Measurements from ENCODE around the gene AMPD3.

The AMPD3 gene

GRCh38 chr11:10483584-10483983 lies 28.5 kb downstream of the AMPD3 start:
- no peak overlapping the region for H4K12ac ChIP-seq (ENCODE audit: low read depth, low read length)
- H3K36me3 ChIP-seq (ENCODE audit: control insufficient read depth in 1 of 2, insufficient read depth in 2 of 2, low read length in 2 of 2) = no peaks in the 10 kb centered on the region
- H3K23ac ChIP-seq (ENCODE audit: low read length) = no peak overlapping the region
- no peak overlapping the region for H3K4ac ChIP-seq (ENCODE audit: low read depth, low read length)
- no CpG with 5 or more reads among the region's 3 CpGs for WGBS (ENCODE audit: extremely low coverage, insufficient coverage, insufficient read length)
- H3K4me2 ChIP-seq (ENCODE audit: low read length) = no peak overlapping the region
- H3K79me1 ChIP-seq (ENCODE audit: low read length) = no peaks in the 10 kb centered on the region
- H3K4me1 ChIP-seq (ENCODE audit: control insufficient read depth in 1 of 2, insufficient read depth in 2 of 2, low read length in 2 of 2) = no peaks in the 10 kb centered on the region
- no peaks in the 10 kb centered on the region for H3K79me2 ChIP-seq (ENCODE audit: control insufficient read depth, insufficient read depth, low read length, poor library complexity)
- no peak overlapping the region for H3K9ac ChIP-seq (ENCODE audit: low read length)
- no peak overlapping the region for H2BK12ac ChIP-seq (ENCODE audit: low read length)
- no peaks in the 10 kb centered on the region for H3K27me3 ChIP-seq (ENCODE audit: insufficient read depth, low read length)
- no peak overlapping the region for H3K4me3 ChIP-seq (ENCODE audit: low read depth, low read length)
- no peak overlapping the region for H2BK120ac ChIP-seq (ENCODE audit: insufficient read depth, low read length, poor library complexity)
- no peak for DNase-seq
- H2AFZ ChIP-seq (ENCODE audit: insufficient read depth, low read length, poor library complexity) = no peak overlapping the region
- no peak overlapping the region for H4K8ac ChIP-seq (ENCODE audit: low read depth, low read length)
- H3K14ac ChIP-seq (ENCODE audit: low read length) = no peak overlapping the region
- H2AK5ac ChIP-seq (ENCODE audit: low read length) = no peak overlapping the region
- no peak overlapping the region for H3K27ac ChIP-seq (ENCODE audit: low read depth, low read length)
- H4K91ac ChIP-seq (ENCODE audit: low read depth, low read length) = no peak overlapping the region
- H3K9me3 ChIP-seq (ENCODE audit: insufficient read depth, low read depth, low read length) = peaks cover 2% of the 10 kb centered on the region
- H3K18ac ChIP-seq (ENCODE audit: low read length) = no peak overlapping the region
- no peak overlapping the region for H2BK5ac ChIP-seq (ENCODE audit: low read depth, low read length, poor library complexity)

- H2BK120ac ChIP-seq (ENCODE audit: insufficient read depth, low read length, poor library complexity) = no peak overlapping the region
- no peak overlapping the region for H3K9ac ChIP-seq (ENCODE audit: low read length)
- no peak overlapping the region for H3K4ac ChIP-seq (ENCODE audit: low read depth, low read length)
- no peak overlapping the region for H3K4me3 ChIP-seq (ENCODE audit: low read depth, low read length)
- H2BK5ac ChIP-seq (ENCODE audit: low read depth, low read length, poor library complexity) = no peak overlapping the region
- no peaks in the 10 kb centered on the region for H3K79me1 ChIP-seq (ENCODE audit: low read length)
- no peak overlapping the region for H4K12ac ChIP-seq (ENCODE audit: low read depth, low read length)
- no peak overlapping the region for H4K8ac ChIP-seq (ENCODE audit: low read depth, low read length)
- H3K23ac ChIP-seq (ENCODE audit: low read length) = no peak overlapping the region
- no peak for DNase-seq
- H4K91ac ChIP-seq (ENCODE audit: low read depth, low read length) = no peak overlapping the region
- no peak overlapping the region for H2AFZ ChIP-seq (ENCODE audit: insufficient read depth, low read length, poor library complexity)
- no peaks in the 10 kb centered on the region for H3K36me3 ChIP-seq (ENCODE audit: control insufficient read depth in 1 of 2, insufficient read depth in 2 of 2, low read length in 2 of 2)
- no peaks in the 10 kb centered on the region for H3K79me2 ChIP-seq (ENCODE audit: control insufficient read depth, insufficient read depth, low read length, poor library complexity)
- no peaks in the 10 kb centered on the region for H3K4me1 ChIP-seq (ENCODE audit: control insufficient read depth in 1 of 2, insufficient read depth in 2 of 2, low read length in 2 of 2)
- no peak overlapping the region for H3K18ac ChIP-seq (ENCODE audit: low read length)
- no peak overlapping the region for H3K14ac ChIP-seq (ENCODE audit: low read length)
- H3K9me3 ChIP-seq (ENCODE audit: insufficient read depth, low read depth, low read length) = peaks cover 2% of the 10 kb centered on the region
- H3K4me2 ChIP-seq (ENCODE audit: low read length) = no peak overlapping the region
- no CpG with 5 or more reads among the region's 16 CpGs for WGBS (ENCODE audit: extremely low coverage, insufficient coverage, insufficient read length)
- H2BK12ac ChIP-seq (ENCODE audit: low read length) = no peak overlapping the region
- no peak overlapping the region for H2AK5ac ChIP-seq (ENCODE audit: low read length)
- H3K27me3 ChIP-seq (ENCODE audit: insufficient read depth, low read length) = no peaks in the 10 kb centered on the region
- no peak overlapping the region for H3K27ac ChIP-seq (ENCODE audit: low read depth, low read length)
Measured at GRCh38 chr11:10484461-10485180, 29.6 kb downstream of the AMPD3 start.

- no peaks in the 10 kb centered on the region for H3K27me3 ChIP-seq (ENCODE audit: insufficient read depth, low read length)
- no peak overlapping the region for H3K18ac ChIP-seq (ENCODE audit: low read length)
- no peaks in the 10 kb centered on the region for H3K79me1 ChIP-seq (ENCODE audit: low read length)
- WGBS (ENCODE audit: extremely low coverage, insufficient coverage, insufficient read length) = no CpG with 5 or more reads among the region's 2 CpGs
- no peak overlapping the region for H2BK5ac ChIP-seq (ENCODE audit: low read depth, low read length, poor library complexity)
- H2BK120ac ChIP-seq (ENCODE audit: insufficient read depth, low read length, poor library complexity) = no peak overlapping the region
- no peak overlapping the region for H3K4ac ChIP-seq (ENCODE audit: low read depth, low read length)
- no peak overlapping the region for H2AK5ac ChIP-seq (ENCODE audit: low read length)
- H2BK12ac ChIP-seq (ENCODE audit: low read length) = no peak overlapping the region
- H4K8ac ChIP-seq (ENCODE audit: low read depth, low read length) = no peak overlapping the region
- H3K4me3 ChIP-seq (ENCODE audit: low read depth, low read length) = no peak overlapping the region
- no peak overlapping the region for H3K4me2 ChIP-seq (ENCODE audit: low read length)
- H3K9ac ChIP-seq (ENCODE audit: low read length) = no peak overlapping the region
- no peak overlapping the region for H4K12ac ChIP-seq (ENCODE audit: low read depth, low read length)
- no peak for DNase-seq
- no peak overlapping the region for H3K27ac ChIP-seq (ENCODE audit: low read depth, low read length)
- H3K14ac ChIP-seq (ENCODE audit: low read length) = no peak overlapping the region
- H3K9me3 ChIP-seq (ENCODE audit: insufficient read depth, low read depth, low read length) = peaks cover 2% of the 10 kb centered on the region
- no peaks in the 10 kb centered on the region for H3K36me3 ChIP-seq (ENCODE audit: control insufficient read depth in 1 of 2, insufficient read depth in 2 of 2, low read length in 2 of 2)
- H3K79me2 ChIP-seq (ENCODE audit: control insufficient read depth, insufficient read depth, low read length, poor library complexity) = no peaks in the 10 kb centered on the region
- H4K91ac ChIP-seq (ENCODE audit: low read depth, low read length) = no peak overlapping the region
- no peak overlapping the region for H3K23ac ChIP-seq (ENCODE audit: low read length)
- H2AFZ ChIP-seq (ENCODE audit: insufficient read depth, low read length, poor library complexity) = no peak overlapping the region
- H3K4me1 ChIP-seq (ENCODE audit: control insufficient read depth in 1 of 2, insufficient read depth in 2 of 2, low read length in 2 of 2) = peaks cover 0 to under 1% of the 10 kb centered on the region in 2 experiments
Measured at GRCh38 chr11:10485646-10486045, 30.6 kb downstream of the AMPD3 start.

- no peaks in the 10 kb centered on the region for H3K36me3 ChIP-seq (ENCODE audit: control insufficient read depth in 1 of 2, insufficient read depth in 2 of 2, low read length in 2 of 2)
- no CpG with 5 or more reads among the region's 10 CpGs for WGBS (ENCODE audit: extremely low coverage, insufficient coverage, insufficient read length)
- no peak overlapping the region for H3K27ac ChIP-seq (ENCODE audit: low read depth, low read length)
- no peak overlapping the region for H3K4ac ChIP-seq (ENCODE audit: low read depth, low read length)
- DNase-seq = no peak
- H4K8ac ChIP-seq (ENCODE audit: low read depth, low read length) = no peak overlapping the region
- H4K91ac ChIP-seq (ENCODE audit: low read depth, low read length) = no peak overlapping the region
- no peak overlapping the region for H2BK120ac ChIP-seq (ENCODE audit: insufficient read depth, low read length, poor library complexity)
- peaks cover 2% of the 10 kb centered on the region for H3K9me3 ChIP-seq (ENCODE audit: insufficient read depth, low read depth, low read length)
- H3K18ac ChIP-seq (ENCODE audit: low read length) = no peak overlapping the region
- H3K27me3 ChIP-seq (ENCODE audit: insufficient read depth, low read length) = no peaks in the 10 kb centered on the region
- H2AK5ac ChIP-seq (ENCODE audit: low read length) = no peak overlapping the region
- H3K79me1 ChIP-seq (ENCODE audit: low read length) = no peaks in the 10 kb centered on the region
- no peak overlapping the region for H4K12ac ChIP-seq (ENCODE audit: low read depth, low read length)
- no peak overlapping the region for H3K23ac ChIP-seq (ENCODE audit: low read length)
- no peak overlapping the region for H2BK5ac ChIP-seq (ENCODE audit: low read depth, low read length, poor library complexity)
- no peak overlapping the region for H3K14ac ChIP-seq (ENCODE audit: low read length)
- no peak overlapping the region for H2BK12ac ChIP-seq (ENCODE audit: low read length)
- no peak overlapping the region for H3K9ac ChIP-seq (ENCODE audit: low read length)
- no peak overlapping the region for H2AFZ ChIP-seq (ENCODE audit: insufficient read depth, low read length, poor library complexity)
- H3K79me2 ChIP-seq (ENCODE audit: control insufficient read depth, insufficient read depth, low read length, poor library complexity) = no peaks in the 10 kb centered on the region
- H3K4me1 ChIP-seq (ENCODE audit: control insufficient read depth in 1 of 2, insufficient read depth in 2 of 2, low read length in 2 of 2) = peaks cover 0 to 5% of the 10 kb centered on the region in 2 experiments
- no peak overlapping the region for H3K4me2 ChIP-seq (ENCODE audit: low read length)
- no peak overlapping the region for H3K4me3 ChIP-seq (ENCODE audit: low read depth, low read length)
Measured at GRCh38 chr11:10486161-10486840, 31.2 kb downstream of the AMPD3 start.
